Vagina (tissue), 2 donors: ENCODE results near the gene PPP1R15B.

ENCODE experiments used
- POLR2A ChIP-seq, 2 donors: fragments of 450-650 bp; IDR thresholded peaks; one replicate each; pipeline ENCODE4 v1.6.1; 2017; ENCODE audit warnings: antibody characterized with exemption in 2 of 2, mild to moderate bottlenecking in 2 of 2, moderate library complexity in 2 of 2
- POLR2AphosphoS5 ChIP-seq, 2 donors: sonication (generic); formaldehyde crosslinking; IDR thresholded peaks; one replicate each; pipeline ENCODE4 v1.9.0; 2017; ENCODE audit warnings: antibody characterized with exemption in 2 of 2, mild to moderate bottlenecking in 2 of 2, low read depth in 1 of 2; ENCODE audit not compliant: insufficient read depth in 1 of 2
- TF ChIP-seq, protein P1 (sequence below), 3 experiments: fragments of 450-650 bp in 2 of 3; fragments of 200-600 bp in 1 of 3; sonication (generic) in 1 of 3; IDR thresholded peaks; one replicate each; pipeline ENCODE4 v1.5.1; 2017 to 2019; ENCODE audit warnings: antibody characterized with exemption in 3 of 3, mild to moderate bottlenecking in 2 of 3, moderate library complexity in 2 of 3

DNA sequence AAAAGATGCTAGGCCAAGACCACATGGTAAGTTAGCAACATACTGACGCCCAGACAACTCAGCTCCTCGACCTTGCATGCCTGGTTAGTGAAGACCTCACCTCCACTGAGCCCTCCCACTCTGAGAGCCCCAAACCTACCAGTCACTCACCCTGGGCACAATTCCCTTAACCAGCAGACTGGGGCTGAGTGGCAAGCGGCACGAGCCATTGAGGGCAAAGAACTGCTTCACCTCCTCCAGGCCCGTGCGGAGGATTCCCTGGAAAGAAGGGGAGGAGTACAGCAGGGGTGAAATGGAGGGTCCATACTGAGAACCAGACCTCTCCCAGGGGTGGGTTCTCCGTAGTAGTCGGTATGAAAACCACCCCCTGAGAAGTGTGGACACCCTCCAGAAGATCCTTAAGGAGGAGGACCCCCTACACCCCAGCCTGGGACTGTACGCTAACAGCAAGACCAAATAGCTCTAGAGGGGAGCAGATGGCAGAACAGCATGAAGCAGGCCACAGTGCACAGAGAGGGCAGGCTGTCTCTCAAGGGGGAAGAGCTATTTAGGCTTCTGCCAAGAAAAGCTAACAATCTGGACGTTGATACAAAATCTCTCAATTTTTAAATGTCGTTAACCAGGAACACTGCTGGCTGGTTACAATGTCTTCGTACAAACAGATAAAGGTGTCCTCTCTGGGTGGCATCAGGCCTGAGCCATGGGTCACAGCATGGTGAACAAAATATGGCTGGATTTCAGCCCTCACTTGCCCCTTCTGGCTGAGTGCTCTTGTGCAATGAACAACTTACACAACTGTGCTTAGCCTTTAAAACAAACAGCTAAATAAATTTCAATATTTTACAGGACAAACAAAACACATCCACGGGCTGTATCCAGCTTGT is 31.0 kb upstream of the PPP1R15B start:
- TF ChIP-seq, protein P1, sequence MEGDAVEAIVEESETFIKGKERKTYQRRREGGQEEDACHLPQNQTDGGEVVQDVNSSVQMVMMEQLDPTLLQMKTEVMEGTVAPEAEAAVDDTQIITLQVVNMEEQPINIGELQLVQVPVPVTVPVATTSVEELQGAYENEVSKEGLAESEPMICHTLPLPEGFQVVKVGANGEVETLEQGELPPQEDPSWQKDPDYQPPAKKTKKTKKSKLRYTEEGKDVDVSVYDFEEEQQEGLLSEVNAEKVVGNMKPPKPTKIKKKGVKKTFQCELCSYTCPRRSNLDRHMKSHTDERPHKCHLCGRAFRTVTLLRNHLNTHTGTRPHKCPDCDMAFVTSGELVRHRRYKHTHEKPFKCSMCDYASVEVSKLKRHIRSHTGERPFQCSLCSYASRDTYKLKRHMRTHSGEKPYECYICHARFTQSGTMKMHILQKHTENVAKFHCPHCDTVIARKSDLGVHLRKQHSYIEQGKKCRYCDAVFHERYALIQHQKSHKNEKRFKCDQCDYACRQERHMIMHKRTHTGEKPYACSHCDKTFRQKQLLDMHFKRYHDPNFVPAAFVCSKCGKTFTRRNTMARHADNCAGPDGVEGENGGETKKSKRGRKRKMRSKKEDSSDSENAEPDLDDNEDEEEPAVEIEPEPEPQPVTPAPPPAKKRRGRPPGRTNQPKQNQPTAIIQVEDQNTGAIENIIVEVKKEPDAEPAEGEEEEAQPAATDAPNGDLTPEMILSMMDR (IDR thresholded peaks at IDR 0.05): no peak
- no peak for TF ChIP-seq POLR2A (IDR thresholded peaks at IDR 0.05)
- no peak for TF ChIP-seq POLR2AphosphoS5 (IDR thresholded peaks at IDR 0.05; ENCODE audit: insufficient read depth in 1 of 2, low read depth in 1 of 2)
